Activated CD4-positive, alpha-beta T cell treated with anti-CD3 and anti-CD28 coated beads, Interleukin-2, amount 10 ng/mL, durations not matched to agents 24 days and 14 days (primary cell): ENCODE results near the gene OR2A1. TPM values are rescaled to one million over a fixed set of nuclear protein-coding genes. Genes with fewer than 3 reads are reported as not detected.
"Not testable (repeated sequence)": the region's sequence is repeated elsewhere in the genome, so short reads cannot be mapped to it uniquely, and the experiment has no call there.

Experiments used
- DNase-seq: peaks from one replicate; pipeline ENCODE4 v3.0.0; 2022
- H3K27ac Mint-ChIP-seq: one replicate; pipeline ENCODE4 v1.8.0; 2022; ENCODE audit warnings: mild to moderate bottlenecking, mixed read lengths
- H3K27me3 Mint-ChIP-seq: one replicate; pipeline ENCODE4 v1.8.0; 2022; ENCODE audit warnings: mixed read lengths
- H3K36me3 Mint-ChIP-seq: one replicate; pipeline ENCODE4 v1.8.0; 2022; ENCODE audit warnings: low read depth, mild to moderate bottlenecking, mixed read lengths
- H3K4me1 Mint-ChIP-seq: one replicate; pipeline ENCODE4 v1.8.0; 2021; ENCODE audit warnings: mixed read lengths
- H3K4me3 Mint-ChIP-seq: one replicate; pipeline ENCODE4 v1.8.0; 2022; ENCODE audit warnings: mild to moderate bottlenecking, moderate library complexity, mixed read lengths
- H3K9me3 Mint-ChIP-seq: one replicate; pipeline ENCODE4 v1.8.0; 2021; ENCODE audit warnings: mixed read lengths
- intact Hi-C: fragments of 100-400 bp; cut with micrococcal nuclease; formaldehyde crosslinking; loops from one replicate; pipeline ENCODE4 v1.15.1; 2023
- total RNA-seq: library from RNA; stranded (reverse); gene quantifications from 2 replicates; pipeline ENCODE4 v1.2.3, GENCODE V29; 2022

OR2A1 gene
- total RNA-seq, 1 donor from 2014 or later, result not detected

DNA sequence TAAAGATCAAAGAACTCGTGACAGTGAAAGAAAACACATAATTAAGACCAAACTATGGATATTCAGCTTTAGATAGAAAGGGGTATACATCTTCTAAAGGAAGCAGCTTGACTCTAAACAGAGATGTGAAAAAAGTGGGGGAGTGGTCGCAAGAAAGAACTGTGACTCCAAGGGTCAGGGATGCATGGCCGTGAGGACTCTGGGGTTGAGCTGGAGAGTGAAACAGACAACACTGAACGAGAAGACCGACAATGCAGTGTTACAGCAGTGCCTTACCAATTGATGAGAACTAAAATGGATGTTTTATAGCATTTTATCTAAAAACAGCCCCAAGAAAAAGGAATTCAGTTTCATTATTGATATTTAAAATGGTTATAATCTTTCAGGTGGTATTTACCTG lies 8.6 kb upstream of the OR2A1 start:
- H3K4me3 Mint-ChIP-seq, H3K27me3 Mint-ChIP-seq, intact Hi-C loops, H3K27ac Mint-ChIP-seq, H3K9me3 Mint-ChIP-seq, H3K36me3 Mint-ChIP-seq, H3K4me1 Mint-ChIP-seq, DNase-seq: not testable (repeated sequence)

DNA sequence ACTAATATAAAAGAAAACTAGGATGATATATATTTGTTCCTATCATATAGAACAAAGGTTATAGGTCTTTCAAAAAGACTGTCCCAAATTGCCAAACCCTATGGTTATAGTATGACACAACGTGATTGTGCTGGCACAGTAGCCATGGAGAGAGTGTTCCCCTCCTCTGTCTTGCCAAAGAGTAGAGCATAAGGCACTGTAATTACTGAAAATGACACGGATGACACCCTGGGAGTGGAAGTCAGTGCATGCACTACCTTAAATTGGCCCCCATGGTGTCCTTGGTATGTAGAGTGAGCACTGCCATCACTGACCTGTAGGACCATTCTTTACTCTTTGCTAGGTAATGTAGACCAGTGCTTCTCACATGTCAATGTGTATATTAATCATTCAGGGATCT lies 7.1 kb upstream of the OR2A1 start:
- H3K4me3 Mint-ChIP-seq, DNase-seq, H3K9me3 Mint-ChIP-seq, H3K27ac Mint-ChIP-seq, H3K4me1 Mint-ChIP-seq, H3K27me3 Mint-ChIP-seq, intact Hi-C loops, H3K36me3 Mint-ChIP-seq: not testable (repeated sequence)

DNA sequence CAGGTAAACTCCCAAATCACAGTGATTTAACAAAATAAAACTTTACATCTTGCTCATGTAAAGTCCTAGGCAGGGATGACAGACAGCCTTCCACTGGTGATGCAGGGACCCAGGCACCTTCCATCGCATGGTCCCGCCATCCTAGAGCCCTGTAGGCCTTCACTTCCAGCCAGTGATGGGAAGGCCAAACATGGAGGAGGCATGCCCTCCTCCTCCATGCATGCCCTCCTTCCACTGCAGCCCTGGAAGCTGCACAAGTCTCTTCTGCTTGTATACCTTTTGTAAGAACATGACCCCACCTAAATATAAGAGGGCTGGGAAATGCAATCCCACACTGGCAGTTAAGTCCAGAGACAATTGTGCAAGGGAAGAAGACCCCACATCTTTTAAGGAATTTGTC lies 2.5 kb upstream of the OR2A1 start:
- H3K9me3 Mint-ChIP-seq, H3K27me3 Mint-ChIP-seq, H3K4me1 Mint-ChIP-seq, intact Hi-C loops, H3K4me3 Mint-ChIP-seq, H3K27ac Mint-ChIP-seq, H3K36me3 Mint-ChIP-seq: not testable (repeated sequence)
- peak; percentile 41 for DNase-seq

DNA sequence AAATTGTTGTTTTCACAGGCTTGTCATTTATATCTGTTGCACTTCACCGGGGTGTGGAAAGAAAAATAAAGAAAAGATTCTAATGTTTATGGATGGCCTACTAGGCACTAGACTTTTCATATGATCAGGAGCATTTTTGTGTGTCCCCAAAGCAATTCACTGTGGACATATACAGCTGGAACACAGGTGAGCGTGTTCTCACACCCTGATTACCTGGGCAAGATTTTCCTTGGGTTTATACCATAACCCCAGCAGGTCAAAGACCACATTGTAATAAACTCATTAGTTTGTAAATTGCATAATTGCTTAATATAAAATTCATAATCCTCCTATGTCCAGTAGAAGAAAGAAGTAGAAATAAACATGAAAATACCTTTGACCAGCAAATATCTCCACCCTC lies 1.0 kb upstream of the OR2A1 start:
- H3K27me3 Mint-ChIP-seq, DNase-seq, H3K9me3 Mint-ChIP-seq, intact Hi-C loops, H3K27ac Mint-ChIP-seq, H3K4me3 Mint-ChIP-seq, H3K36me3 Mint-ChIP-seq, H3K4me1 Mint-ChIP-seq: not testable (repeated sequence)

DNA sequence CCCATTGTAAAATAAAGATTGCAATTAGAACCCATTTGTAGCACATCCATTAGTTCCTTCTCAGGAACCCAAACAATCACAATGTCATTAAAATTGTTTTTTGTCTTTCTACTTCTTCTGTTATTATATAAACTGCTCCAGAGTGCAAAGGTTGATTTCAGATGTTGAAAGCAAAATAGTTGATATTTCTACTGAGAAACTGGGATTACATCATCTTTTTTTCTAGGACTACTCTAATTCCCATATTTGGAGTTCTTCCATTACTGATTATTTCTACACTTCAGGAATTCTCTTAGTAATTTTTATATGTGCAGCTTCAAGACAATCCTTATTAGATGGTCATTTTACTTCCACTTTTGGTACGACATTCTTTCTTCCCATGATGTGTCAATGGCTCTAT lies 5.3 kb downstream of the OR2A1 start:
- H3K9me3 Mint-ChIP-seq, H3K27me3 Mint-ChIP-seq, DNase-seq, H3K4me3 Mint-ChIP-seq, intact Hi-C loops, H3K27ac Mint-ChIP-seq, H3K36me3 Mint-ChIP-seq, H3K4me1 Mint-ChIP-seq: not testable (repeated sequence)

DNA sequence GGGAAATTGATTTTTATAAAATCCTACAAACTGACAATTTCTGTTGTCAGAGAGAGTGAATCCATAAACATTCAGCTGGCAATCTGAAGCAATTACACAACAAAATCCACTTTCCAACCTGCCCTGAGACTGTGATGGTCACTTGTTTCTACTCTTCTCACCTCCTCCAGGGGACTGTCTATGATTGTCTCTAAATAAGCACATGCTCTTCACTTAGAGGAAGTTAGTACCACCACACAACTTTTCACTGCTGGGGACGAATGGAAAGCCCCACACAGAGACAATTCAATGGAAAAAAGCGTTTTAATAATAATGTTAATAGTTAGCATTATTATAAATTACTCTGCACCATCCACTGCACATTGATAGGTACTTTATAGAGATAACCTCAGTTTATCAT lies 7.3 kb downstream of the OR2A1 start:
- H3K4me3 Mint-ChIP-seq, H3K9me3 Mint-ChIP-seq, H3K4me1 Mint-ChIP-seq, H3K27me3 Mint-ChIP-seq, DNase-seq, intact Hi-C loops, H3K27ac Mint-ChIP-seq, H3K36me3 Mint-ChIP-seq: not testable (repeated sequence)

DNA sequence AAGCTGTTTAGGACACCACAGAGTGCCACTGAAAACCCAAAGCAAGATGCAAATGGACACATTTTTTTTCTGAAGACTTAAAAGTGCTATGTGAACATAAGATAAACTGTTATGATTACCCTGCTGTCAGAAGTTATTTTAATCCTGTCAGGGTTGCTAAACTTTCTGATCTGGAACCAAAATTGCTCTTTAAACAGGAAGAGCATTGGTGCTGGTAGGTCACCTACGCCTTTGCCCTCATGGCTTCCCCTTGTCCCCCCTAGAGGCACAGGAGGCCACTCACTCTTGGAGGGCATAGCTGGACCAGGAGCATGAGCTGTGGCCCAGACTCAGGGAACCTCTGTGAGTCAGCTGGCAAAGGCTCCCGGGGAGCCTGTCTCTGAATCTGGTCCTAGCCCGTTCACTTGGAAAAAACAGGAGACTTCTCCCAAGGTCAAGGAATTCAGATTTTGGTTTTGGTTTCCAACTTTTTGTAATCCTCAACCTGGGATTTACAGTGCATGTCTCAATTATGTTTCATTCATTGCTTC lies 9.5 kb downstream of the OR2A1 start:
- H3K27me3 Mint-ChIP-seq, H3K27ac Mint-ChIP-seq, intact Hi-C loops, DNase-seq, H3K9me3 Mint-ChIP-seq, H3K36me3 Mint-ChIP-seq, H3K4me3 Mint-ChIP-seq, H3K4me1 Mint-ChIP-seq: not testable (repeated sequence)

DNA sequence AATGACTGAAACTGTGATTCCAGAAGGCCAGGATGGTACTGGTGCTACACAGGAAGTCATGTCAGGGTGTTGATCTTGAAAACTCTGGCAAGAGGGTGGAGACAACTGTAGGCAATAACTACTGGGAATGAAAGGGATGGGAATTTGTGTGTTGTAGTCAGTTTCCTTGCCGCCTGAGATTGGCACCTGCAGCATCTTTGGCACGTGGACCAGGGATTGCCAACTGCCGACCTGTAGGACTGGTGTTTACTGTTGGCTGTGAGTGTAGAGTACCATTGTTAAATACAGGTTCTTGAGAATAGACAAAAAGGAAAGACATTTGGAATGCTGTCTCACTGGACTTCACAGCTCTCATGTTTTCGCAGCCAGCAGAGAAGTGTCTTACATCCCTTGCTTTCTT lies 11.1 kb downstream of the OR2A1 start:
- H3K27me3 Mint-ChIP-seq, intact Hi-C loops, H3K36me3 Mint-ChIP-seq, H3K4me1 Mint-ChIP-seq, H3K27ac Mint-ChIP-seq, H3K9me3 Mint-ChIP-seq, H3K4me3 Mint-ChIP-seq: not testable (repeated sequence)
- peak; percentile 49 for DNase-seq

DNA sequence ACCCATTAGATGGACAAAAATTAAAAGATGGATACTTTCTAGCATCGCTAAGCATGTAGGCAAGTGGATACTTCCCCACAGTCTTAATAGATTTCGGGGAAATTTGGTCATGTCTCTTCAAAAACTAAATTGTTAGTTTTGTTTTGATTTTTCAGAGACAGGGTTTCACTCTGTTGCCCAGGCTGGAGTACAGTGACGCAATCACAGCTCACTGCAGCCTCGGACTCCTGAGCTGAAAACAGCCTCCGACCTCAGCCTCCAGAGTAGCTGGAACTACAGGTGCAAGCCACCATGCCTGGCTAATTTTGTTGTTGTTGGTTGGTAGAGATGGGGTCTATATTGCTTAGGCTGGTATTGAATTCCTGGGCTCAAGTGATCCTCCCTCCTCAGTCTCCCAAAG lies 13.6 kb downstream of the OR2A1 start:
- H3K4me1 Mint-ChIP-seq, H3K27me3 Mint-ChIP-seq, intact Hi-C loops, H3K36me3 Mint-ChIP-seq, DNase-seq, H3K27ac Mint-ChIP-seq, H3K9me3 Mint-ChIP-seq, H3K4me3 Mint-ChIP-seq: not testable (repeated sequence)

DNA sequence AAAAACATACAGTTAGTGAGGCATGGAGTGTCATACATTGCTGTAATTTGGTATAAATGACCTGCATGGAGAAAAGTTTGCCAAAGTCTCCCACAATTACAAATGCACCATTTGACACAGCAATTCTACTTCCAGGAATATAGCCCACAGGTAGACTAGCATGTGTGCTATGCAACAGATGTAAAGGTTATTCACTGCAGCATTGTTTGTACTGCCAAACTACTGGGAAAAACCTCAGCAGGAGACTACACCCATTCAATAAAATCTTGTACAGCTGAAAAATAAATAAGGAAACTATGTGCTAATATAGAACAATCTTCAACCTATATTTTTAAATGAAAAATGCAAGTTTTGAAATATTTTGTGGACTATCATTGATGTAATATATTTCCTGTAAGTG lies 17.8 kb downstream of the OR2A1 start:
- H3K4me1 Mint-ChIP-seq, H3K9me3 Mint-ChIP-seq, H3K27me3 Mint-ChIP-seq, H3K27ac Mint-ChIP-seq, H3K36me3 Mint-ChIP-seq, DNase-seq, intact Hi-C loops, H3K4me3 Mint-ChIP-seq: not testable (repeated sequence)

DNA sequence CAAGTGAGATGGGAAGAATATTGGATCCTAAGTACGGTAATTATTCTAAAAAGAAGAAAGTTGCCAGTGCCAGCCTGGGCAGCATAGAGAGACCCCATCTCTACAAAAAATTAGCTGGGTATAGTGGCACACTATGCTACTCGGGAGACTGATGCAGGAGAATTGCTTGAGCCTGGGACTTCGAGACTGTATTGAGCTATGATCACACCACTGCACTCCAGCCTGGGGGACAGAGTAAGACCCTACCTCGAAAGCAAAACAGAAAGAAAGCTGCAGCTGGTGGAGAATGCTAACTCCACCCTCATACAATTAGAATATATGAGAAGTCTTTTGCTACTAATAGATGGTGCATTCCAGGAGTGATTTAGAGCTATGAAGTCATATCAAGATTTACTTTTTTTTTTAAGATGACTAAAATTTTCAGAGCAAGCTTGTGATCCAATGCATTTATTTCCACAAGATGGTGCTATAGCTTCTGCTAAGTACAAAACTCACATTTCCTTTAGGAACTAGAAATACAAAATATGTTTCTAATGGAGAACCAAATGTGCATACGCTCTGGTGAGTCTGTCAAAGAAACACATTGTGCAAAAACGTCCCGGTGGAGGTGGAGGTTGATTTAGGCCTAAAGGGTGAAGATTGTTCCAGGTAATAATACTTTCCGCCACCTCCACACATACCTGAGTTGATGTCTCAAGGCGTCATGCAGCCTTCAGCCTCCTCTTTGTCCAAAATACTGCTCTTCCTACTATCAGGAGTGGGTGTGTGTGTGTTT lies 19.2 kb downstream of the OR2A1 start:
- DNase-seq, H3K4me1 Mint-ChIP-seq, H3K27ac Mint-ChIP-seq, H3K9me3 Mint-ChIP-seq, H3K36me3 Mint-ChIP-seq, H3K27me3 Mint-ChIP-seq, H3K4me3 Mint-ChIP-seq, intact Hi-C loops: not testable (repeated sequence)

DNA sequence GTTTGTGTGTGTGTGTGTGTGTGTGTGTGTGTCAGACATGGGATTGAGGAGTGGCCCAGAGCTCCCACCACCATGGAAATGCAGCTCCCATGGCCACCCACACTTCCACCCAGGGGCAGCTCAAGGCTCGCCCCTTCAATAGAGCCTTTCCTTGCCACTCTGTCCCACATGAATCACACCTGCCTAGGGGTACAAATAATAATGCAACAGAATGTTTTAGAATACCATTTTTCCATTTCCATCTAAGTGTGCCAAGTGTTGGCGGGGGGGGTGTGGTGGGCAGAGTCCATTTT lies 19.7 kb downstream of the OR2A1 start:
- H3K4me3 Mint-ChIP-seq, H3K27ac Mint-ChIP-seq, H3K36me3 Mint-ChIP-seq, H3K4me1 Mint-ChIP-seq, intact Hi-C loops, H3K27me3 Mint-ChIP-seq, H3K9me3 Mint-ChIP-seq: not testable (repeated sequence)
- DNase-seq, result peak; percentile 38

DNA sequence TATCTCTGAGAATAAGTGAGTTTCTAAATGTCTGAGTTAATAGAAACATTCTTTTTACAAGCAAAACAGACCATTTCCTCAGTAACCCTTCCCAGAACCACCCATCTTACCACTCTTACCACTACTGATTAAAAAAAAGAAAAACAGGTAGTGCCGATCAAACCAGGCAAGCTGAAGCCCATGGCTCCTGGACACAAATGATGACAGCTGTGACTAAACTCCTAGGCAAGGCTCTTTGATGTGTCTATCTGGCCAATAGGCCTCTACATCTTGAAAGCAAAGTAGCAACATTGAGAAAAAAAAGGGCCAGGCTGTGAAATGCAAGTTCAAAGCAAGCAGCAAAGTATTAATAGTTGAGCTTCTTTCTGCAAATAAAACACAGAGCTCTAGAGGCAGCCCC lies 36.4 kb downstream of the OR2A1 start:
- H3K36me3 Mint-ChIP-seq, DNase-seq, intact Hi-C loops, H3K4me1 Mint-ChIP-seq, H3K9me3 Mint-ChIP-seq, H3K4me3 Mint-ChIP-seq, H3K27ac Mint-ChIP-seq, H3K27me3 Mint-ChIP-seq: not testable (repeated sequence)

DNA sequence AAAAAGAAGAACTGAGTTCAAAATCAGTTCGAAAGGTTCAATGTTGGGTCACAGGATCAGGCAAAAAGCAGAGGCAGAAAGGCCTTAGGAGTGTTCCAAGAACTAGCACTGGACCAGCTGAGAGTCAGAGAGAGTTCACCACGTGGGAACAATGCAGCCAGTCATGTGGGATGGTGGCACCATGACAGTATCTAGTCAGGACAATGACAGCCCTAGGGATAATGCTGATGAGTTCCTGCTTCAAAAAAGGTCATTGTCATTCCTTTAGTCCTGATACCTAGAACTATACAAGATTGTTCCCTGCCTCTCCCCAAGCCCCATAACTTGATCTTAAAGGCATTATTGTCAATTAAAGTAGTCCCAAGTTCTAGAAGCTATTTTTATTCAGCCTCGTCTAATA lies 39.4 kb downstream of the OR2A1 start:
- H3K27me3 Mint-ChIP-seq, H3K4me1 Mint-ChIP-seq, intact Hi-C loops, H3K9me3 Mint-ChIP-seq, H3K27ac Mint-ChIP-seq, H3K36me3 Mint-ChIP-seq, H3K4me3 Mint-ChIP-seq: not testable (repeated sequence)
- peak; percentile 54 for DNase-seq

DNA sequence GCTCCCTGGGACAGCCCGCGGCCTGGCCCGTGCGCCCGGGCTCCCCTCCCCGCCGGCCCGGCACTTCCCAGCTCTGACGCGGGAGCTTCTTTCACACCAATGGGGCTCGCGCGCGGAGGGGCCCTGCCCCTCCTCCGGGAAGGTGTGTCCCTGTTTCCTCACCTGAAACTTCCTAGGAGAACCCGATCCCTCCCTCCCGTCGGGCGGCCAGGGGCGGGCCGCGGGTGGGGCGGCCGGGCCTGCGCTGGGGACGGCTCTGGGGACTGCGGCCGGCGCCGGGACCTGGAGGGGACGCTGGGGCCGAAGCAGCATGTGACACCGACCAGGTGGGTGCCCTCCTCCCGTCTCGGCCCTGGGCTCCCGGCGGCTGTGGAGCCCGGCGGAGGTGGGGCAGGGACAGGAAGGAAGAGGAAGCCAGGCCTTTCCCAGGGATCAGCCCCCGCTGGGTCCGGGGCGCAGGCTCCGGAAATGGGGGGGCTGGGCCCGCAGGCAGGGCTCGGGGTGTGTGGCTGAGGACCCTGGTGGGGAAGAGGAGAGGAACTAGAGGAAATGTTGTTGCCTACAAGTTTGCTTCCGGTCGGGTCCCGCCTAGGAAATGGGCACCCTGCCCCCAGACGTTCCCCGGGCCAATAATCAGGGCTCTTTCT lies 43.1 kb downstream of the OR2A1 start, which contains the start of gene ARHGEF5:
Gene ARHGEF5, plus strand, starts transcription at position 227 of the 647 bp plus-strand sequence. CDS start 7,268 bp downstream, outside the sequence.
- Mint-ChIP-seq H3K27ac (peak within 1 kb of the TSS; percentile 90), H3K4me3 (peak within 1 kb of the TSS; percentile 94)
- intact Hi-C loops, H3K9me3 Mint-ChIP-seq, DNase-seq, H3K4me1 Mint-ChIP-seq, H3K27me3 Mint-ChIP-seq, H3K36me3 Mint-ChIP-seq: not testable (repeated sequence)
